ENCODE data around the gene MRPL51. TPM values are rescaled to one million over a fixed set of nuclear protein-coding genes. Genes with fewer than 3 reads are reported as not detected.

Gene MRPL51
- total RNA-seq, 1 experiment from 2014 or later: 265 TPM

GRCh38 chr12:6539314-6539682 lies 46.2 kb upstream of the MRPL51 start:
- Histone ChIP-seq H3K27ac (ENCODE audit: low read depth, low read length) (peak overlapping the region; percentile 84), H3K79me2 (ENCODE audit: insufficient read depth, low read length) (peaks cover 33% of the 10 kb centered on the region), H3K9me3 (ENCODE audit: control insufficient read depth in 1 of 2, insufficient read depth in 1 of 2, low read depth in 1 of 2, low read length in 2 of 2) (no peaks in the 10 kb centered on the region), H3K4me2 (ENCODE audit: low read length) (peak overlapping the region; percentile 94), H4K20me1 (ENCODE audit: insufficient read depth) (peaks cover 23% of the 10 kb centered on the region; the same call in 1 of the 2 replicates), H3K9me2 (ENCODE audit: insufficient read depth) (no peaks in the 10 kb centered on the region), H3K9ac (ENCODE audit: low read length) (peak overlapping the region; percentile 98), H3K27me3 (ENCODE audit: insufficient read depth, low read length) (no peaks in the 10 kb centered on the region), H3K4me3 (replicated peaks in 1 of 2; ENCODE audit: low read depth in 1 of 2, low read length in 2 of 2) (no peak overlapping the region), H2AFZ (ENCODE audit: low read depth, low read length, poor library complexity, severe bottlenecking) (no peak overlapping the region), H3K36me3 (ENCODE audit: control insufficient read depth in 1 of 2, insufficient read depth in 2 of 2, low read length in 2 of 2) (peaks cover 20 to 35% of the 10 kb centered on the region in 2 experiments; a peak in 3 of 4 replicates), H3K4me1 (ENCODE audit: control insufficient read depth in 1 of 2, insufficient read depth in 2 of 2, low read length in 2 of 2) (peaks cover 20 to 64% of the 10 kb centered on the region in 2 experiments)
- ChIA-PET CTCF (interaction anchor here (0.6 to 2.6 kb wide), 11 partner anchors 8 to 344 kb away, joined by 3 to 10 read pairs (median 3); partner anchors contain the start of gene NOP2), RAD21 (ENCODE audit: low non-redundant PET in 1 of 2, low total read pairs in 2 of 2, uncharacterized antibody in 2 of 2, unreplicated experiment in 2 of 2) (no interaction called here), POLR2A (interaction anchor here (0.7 to 7.0 kb wide), 8 partner anchors 11 to 196 kb away, joined by 3 to 84 read pairs (median 3); partner anchors contain the start of gene VAMP1)
- TF ChIP-seq POLR2A (IDR thresholded peaks at IDR 0.05; ENCODE audit: borderline replicate concordance, extremely low read depth, insufficient read depth, insufficient read length) (no peak), JUND (IDR thresholded peaks at IDR 0.05) (no peak), EGR1 (IDR thresholded peaks at IDR 0.05; ENCODE audit: low read depth) (no peak), CBX3 (IDR thresholded peaks at IDR 0.05; ENCODE audit: low read depth) (no peak), TCF7L2 (IDR thresholded peaks at IDR 0.05; ENCODE audit: borderline replicate concordance, extremely low read depth, insufficient read depth, insufficient read length) (no peak), CTCF (IDR thresholded peaks at IDR 0.05 in 2 of 3, conservative IDR thresholded peaks at IDR 0.05 in 1 of 3; ENCODE audit: borderline replicate concordance in 1 of 3, insufficient read depth in 1 of 3, low read depth in 2 of 3, low read length in 2 of 3) (no peak), EZH2phosphoT487 (IDR thresholded peaks at IDR 0.05; ENCODE audit: borderline replicate concordance) (no peak), ZFX (IDR thresholded peaks at IDR 0.05) (no peak), CEBPB (IDR thresholded peaks at IDR 0.05; ENCODE audit: low read depth) (no peak), ATF3 (IDR thresholded peaks at IDR 0.05) (no peak), SRF (IDR thresholded peaks at IDR 0.05; ENCODE audit: low read depth) (no peak), SIN3A (IDR thresholded peaks at IDR 0.05; ENCODE audit: low read depth) (no peak), FOSL1 (IDR thresholded peaks at IDR 0.05; ENCODE audit: low read depth) (no peak), SP1 (IDR thresholded peaks at IDR 0.05; ENCODE audit: low read depth) (no peak), ELF1 (IDR thresholded peaks at IDR 0.05; ENCODE audit: borderline replicate concordance, low read depth) (no peak), POLR2AphosphoS5 (IDR thresholded peaks at IDR 0.05; ENCODE audit: low read depth, low read length) (no peak; the same call in 1 of the 2 replicates)
- TF ChIP-seq, protein P1, sequence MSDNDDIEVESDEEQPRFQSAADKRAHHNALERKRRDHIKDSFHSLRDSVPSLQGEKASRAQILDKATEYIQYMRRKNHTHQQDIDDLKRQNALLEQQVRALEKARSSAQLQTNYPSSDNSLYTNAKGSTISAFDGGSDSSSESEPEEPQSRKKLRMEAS (IDR thresholded peaks at IDR 0.05): no peak
- TF ChIP-seq, protein P2, sequence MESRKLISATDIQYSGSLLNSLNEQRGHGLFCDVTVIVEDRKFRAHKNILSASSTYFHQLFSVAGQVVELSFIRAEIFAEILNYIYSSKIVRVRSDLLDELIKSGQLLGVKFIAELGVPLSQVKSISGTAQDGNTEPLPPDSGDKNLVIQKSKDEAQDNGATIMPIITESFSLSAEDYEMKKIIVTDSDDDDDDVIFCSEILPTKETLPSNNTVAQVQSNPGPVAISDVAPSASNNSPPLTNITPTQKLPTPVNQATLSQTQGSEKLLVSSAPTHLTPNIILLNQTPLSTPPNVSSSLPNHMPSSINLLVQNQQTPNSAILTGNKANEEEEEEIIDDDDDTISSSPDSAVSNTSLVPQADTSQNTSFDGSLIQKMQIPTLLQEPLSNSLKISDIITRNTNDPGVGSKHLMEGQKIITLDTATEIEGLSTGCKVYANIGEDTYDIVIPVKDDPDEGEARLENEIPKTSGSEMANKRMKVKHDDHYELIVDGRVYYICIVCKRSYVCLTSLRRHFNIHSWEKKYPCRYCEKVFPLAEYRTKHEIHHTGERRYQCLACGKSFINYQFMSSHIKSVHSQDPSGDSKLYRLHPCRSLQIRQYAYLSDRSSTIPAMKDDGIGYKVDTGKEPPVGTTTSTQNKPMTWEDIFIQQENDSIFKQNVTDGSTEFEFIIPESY (IDR thresholded peaks at IDR 0.05; ENCODE audit: extremely low read depth, insufficient replicate concordance, low read length): no peak
- no peak for DNase-seq (ENCODE audit: low read depth, low spot score)
- ATAC-seq: peak; percentile 4
- no TSS peak for BruUV-seq (replicated peaks)
- intact Hi-C loops (cut with micrococcal nuclease): loop anchor here (10.0 kb wide), 1 partner anchor 204 kb away; no protein-coding TSS in a partner anchor

All from HCT116 (cell line).